ENCODE results near the gene C6orf132.
"Not testable (repeated sequence)": the region's sequence is repeated elsewhere in the genome, so short reads cannot be mapped to it uniquely, and the experiment has no call there.

Gene C6orf132

GRCh38 chr6:42158631-42159030 is 16.2 kb upstream of the C6orf132 start:
- DNase-seq: no peak

DNA sequence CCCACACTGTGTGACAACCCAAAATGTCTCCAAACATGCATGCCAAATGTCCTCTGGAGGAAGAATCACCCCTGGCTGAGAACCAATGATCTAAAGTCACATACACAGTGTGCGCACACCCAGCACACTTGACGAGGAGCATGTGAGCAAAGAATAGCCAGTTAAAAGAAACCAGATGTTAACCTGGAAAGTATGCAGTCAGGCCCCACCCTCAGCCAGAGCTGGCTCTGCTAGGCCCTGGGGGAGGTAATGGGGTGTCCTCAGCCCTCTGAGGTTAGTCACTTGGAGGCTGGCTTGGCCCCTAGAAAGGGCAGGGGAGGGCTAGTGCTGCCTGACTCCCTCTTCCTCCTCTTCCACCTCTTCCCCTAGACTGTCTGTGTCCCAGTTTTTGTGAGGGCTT is 15.6 kb upstream of the C6orf132 start:
- DNase-seq: no peak

- no peak for DNase-seq
Observed at GRCh38 chr6:42156638-42157037, 14.2 kb upstream of the C6orf132 start.

GRCh38 chr6:42155293-42155692 is 12.9 kb upstream of the C6orf132 start:
- no peak for DNase-seq

DNA sequence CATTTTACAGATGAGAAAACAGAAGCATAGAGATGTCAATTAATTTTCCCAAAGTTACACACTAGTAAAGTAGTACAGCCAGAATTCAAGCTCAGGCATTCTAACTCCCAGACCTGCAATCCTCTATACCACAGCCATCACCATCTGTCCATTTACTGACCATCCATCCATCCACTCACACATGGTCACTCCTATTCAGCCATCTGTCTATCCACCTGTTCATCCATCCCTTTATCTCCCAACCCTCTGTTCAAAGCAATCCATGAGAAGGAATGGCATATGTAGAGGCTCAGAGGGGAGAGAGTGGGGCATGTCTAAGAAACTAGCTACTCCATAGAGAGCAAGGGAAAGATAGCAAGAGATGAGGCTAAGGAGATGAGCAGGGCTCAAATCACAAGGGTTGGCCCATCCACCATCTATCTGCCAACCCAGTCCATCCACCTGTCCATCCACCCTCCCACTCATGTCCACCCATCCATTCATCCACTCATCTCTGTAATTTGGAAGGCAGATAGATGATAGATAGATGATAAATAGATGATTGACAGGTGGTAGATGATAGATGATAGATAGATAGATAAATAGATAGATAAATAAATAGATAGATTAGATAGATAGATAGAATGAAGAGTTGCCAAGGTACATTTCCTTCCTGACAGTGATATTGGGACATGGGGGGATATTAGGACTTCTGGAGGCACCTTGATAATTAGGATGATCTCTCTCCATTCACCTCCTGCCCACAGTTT is 12.2 kb upstream of the C6orf132 start:
- no peak for DNase-seq

- DNase-seq: no peak
Observed at GRCh38 chr6:42153921-42154320, 11.5 kb upstream of the C6orf132 start.

DNA sequence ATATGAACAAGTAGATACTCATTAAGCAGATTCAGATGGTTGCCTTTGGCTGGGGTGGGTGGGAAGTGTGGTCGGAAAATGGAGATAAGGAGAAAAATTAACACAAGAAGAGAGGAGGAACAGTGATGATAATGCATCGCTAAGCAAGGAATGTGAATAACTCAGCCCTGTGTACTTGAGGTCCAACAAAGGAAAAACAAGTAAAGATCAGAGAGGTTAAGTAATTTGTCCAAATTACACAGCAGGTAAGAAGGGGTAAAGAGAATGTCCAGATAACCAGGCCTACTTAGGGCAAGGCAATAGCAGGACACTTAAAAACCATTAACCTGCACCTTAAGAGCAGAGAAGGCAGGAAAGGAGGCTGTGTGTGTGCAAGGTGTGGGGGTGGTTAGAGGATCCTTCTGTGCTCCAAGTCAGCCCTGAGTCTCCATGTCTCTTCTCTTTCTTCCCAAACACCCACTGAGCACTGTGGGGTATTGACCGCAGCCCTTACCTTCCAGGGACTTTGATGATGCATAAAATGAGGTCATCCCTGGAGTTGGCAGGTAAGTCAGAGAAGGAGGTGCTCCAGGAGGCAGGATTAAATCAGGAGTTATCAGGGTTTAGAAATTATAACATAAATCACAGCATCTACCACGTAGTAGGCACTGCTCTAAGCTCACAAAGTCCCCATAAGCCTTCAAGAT is 10.3 kb upstream of the C6orf132 start:
- DNase-seq: not testable (repeated sequence)

DNA sequence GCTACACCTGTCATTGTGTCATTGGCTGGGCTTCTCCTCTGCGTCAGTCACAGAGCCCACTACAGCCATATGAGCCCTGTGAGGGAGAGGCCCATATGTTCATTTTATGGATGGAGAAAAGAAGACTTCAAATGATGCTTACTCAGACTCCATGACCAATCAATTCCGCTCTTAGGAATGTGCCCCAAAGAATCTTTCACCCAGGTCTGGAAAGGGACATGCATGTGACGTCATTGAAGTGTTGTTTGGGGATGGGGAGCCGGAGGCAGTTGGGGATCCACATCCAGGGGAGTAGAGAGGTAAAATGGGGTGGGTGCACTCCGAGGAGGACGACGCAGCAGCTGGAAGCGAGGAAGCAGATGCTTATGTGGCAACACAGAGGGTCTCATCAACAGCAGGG is 9.6 kb upstream of the C6orf132 start:
- no peak for DNase-seq

DNA sequence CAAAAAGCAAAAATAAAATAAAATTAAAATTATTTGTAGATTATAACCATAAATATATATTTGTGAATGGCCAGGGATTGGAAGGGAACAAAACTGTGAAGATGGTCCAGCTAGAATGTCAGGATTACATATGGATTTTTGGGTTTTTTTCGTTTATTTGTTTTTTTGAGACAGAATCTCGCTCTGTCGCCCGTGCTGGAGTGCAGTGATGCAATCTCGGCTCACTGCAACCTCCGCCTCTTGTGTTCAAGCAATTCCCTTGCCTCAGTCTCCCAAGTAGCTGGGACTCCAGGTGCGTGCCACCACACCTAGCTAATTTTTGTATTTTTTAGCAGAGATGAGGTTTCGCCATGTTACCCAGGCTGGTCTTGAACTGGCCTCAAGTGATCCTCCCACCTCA is 7.8 kb upstream of the C6orf132 start:
- no peak for DNase-seq

DNA sequence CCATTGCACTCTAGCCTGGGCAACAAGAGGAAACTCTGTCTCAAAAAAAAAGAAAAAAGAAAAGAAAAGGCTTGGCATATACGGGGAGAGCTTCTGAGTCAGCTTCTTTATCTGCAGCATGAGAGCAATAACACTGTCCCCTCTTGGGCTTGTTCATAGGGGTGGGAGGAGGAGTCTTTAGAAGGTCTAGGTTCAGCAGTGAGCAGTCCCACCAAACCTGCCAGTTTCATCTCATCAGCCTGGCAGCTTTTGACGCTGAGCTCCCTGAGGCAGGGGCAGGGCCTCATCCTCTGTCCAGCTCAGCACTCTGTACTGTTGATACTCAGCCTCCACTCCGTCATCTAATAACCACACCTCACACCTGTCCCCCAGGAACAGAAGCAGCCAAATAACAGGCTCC is 5.6 kb upstream of the C6orf132 start:
- no peak for DNase-seq

DNA sequence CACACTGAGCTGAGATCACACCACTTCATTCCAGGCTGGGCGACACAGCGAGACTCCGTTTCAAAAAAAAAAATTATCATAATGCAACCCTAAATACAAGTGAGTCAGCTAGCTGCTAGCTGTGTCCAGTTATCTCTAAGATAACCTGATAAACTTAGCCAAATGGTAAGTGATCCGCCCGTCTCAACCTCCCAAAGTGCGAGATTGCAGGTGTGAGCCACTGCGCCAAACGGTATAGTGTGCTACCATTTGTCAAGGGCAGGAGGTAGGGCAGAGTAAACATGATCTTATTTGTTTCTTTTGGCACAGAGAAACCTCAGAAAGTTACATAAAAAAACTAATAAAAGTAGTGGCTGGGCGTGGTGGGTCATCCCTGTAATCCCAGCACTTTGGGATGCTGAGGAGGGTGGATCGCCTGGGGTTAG is 4.7 kb upstream of the C6orf132 start:
- no peak for DNase-seq

GRCh38 chr6:42141603-42142117 is 760 bp downstream of the C6orf132 start:
- DNase-seq: no peak

GRCh38 chr6:42140756-42141602 is 1.4 kb downstream of the C6orf132 start:
- no peak for DNase-seq

- DNase-seq: no peak
Observed at GRCh38 chr6:42140032-42140431, 2.4 kb downstream of the C6orf132 start.

DNA sequence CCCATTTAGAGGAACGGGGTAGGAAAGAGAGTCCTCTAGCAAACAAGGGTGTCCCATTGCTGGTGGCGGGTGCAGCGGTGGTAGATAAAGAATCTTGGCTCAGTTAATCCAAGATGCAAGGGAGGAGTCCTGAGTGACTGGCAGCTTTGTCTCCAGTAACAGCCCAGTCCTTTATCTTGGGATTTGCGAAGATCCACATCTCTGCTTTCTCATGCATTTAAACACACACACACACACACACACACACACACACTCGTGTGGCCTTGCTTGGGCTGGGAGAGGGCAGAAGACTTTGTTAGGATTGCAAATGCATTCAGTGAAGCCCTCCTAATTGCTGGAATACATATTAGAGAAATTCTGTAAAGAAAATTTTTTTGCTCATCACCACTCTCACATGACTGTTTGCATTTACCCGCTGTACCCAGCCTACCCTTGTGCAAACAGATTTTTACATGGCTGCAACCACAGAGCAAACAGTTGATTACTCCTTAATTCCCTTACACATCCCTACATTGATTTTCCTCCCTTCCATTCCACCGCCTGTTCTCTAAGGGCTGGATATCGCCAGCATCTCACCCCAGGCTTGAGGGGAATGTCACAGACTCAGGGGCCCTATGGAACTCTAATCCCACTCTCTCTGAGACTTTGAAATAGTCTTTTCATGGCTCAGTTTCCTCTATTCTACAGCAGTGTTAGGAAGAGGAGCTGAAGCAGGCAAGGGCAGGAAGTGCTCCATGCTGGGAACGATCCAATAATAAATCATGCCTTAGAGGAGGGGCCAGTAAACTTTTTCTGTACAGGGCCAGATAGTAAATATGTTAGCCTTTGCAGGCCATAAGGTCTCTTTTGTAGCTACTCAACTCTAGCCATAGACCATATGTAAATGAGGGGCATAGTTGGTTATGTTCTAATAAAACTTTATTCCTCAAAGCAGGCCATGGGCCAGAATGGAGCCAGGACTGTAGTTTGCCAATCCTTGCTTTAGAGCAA is 3.5 kb downstream of the C6orf132 start:
- DNase-seq: no peak

DNA sequence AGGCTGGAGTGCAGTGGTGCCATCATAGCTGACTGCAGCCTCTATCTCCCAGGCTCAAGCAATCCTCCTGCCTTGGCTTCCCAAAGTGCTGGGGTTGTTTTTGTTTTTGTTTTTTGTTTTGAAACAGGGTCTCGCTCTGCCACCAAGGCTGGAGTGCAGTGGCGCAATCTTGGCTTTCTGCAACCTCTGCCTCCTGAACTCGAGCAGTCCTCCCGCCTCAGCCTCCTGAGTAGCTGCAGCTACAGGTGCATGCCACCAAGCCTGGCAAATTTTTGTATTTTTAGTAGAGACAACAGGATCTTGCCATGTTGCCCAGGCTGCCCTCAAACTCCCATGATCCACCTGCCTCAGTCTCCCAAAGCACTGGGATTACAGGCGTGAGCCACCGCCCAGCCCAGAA is 4.2 kb downstream of the C6orf132 start:
- no peak for DNase-seq

DNA sequence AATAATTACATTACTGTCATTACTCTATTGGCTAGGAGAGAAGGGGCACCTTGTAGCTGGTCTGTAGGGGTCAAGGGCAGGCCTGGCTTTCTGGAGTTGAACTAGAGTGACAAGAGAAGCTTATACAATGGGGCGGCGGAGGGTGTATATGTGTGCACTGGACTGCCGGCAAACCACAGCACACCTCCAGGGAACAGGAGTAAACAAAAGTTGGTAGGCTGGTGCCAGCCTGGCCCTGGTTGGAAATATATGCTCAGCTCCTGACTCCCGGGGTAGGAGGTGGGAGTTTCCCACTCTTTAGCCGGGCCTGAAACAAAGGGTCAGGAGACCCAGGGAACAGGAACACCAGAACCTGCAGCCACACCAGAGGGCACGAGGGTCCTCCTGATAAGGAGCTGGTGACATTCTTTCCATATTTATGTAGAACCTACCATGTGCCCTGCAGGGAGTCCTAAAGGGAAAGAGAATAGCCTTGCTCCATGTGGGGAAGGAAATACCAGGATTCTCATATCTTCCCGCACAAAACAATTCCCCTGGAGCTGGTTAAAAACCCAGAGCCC is 5.1 kb downstream of the C6orf132 start:
- no peak for DNase-seq

DNA sequence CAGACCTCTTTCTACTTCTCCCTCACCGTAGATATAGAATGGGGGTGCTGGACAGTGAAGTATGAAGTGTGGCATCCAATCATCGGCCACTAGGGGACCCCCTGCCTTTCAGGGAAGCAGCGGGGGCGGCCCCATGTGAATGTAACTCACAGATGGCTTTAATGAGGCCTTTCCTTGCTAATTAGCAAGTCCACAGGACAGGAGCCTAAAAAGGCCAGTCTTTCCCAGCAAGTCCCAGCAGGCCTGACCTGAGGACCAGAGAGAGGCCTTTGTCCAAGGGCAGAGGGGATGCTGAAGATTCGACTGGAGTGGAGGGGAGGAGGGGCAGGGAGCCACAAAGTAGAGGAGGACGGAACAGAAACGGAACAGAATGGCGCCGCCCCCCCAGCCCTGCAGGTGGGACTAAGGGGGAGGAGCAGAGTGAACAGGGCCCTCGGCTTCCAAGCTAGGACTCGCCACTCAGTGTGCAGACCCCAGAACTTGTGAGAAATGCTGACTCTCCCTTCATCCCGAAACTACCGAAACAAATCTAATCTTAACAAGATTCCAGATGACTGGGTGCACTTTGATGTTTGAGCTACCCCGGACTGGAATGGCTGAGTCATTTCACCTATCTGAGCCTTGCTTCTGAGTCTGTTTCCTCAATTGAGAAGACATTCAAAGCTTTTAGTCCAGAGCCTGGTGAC is 5.8 kb downstream of the C6orf132 start:
- no peak for DNase-seq

- DNase-seq: no peak
Observed at GRCh38 chr6:42135722-42136121, 6.7 kb downstream of the C6orf132 start.

- no peak for DNase-seq
Observed at GRCh38 chr6:42135161-42135560, 7.3 kb downstream of the C6orf132 start.

DNA sequence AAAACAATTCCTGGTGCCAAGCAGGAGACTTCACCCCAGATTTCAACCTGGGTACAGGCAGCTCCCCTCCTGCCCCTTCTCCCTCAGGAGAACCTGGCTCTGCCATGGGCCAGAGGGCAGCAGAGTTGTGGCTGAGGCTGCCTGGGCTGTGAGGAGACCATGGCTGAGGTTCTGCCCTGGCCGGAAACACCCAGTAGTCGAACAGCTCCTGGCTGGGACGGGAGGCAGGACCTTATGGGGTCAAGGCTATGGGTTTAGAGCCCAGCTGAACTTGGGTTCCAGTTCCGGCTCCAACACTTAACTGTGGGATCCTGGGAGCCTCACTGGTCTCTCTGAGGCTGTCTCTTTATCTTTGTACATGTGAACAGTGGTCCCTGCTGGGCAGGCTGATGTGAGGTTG is 8.5 kb downstream of the C6orf132 start:
- no peak for DNase-seq

Data from activated effector memory CD4-positive, alpha-beta T cell treated with anti-CD3 and anti-CD28 coated beads, Interleukin-2, amount 50 U/mL, for 16 hours (primary cell).